HG03432 (cell line): ENCODE measurements around the gene NTSR1.

Source experiments
- ATAC-seq: cut with Tn5 transposase; IDR thresholded peaks from one replicate; pipeline ENCODE4 v1.9.1; 2021; ENCODE audit warnings: mild to moderate bottlenecking, moderate library complexity; ENCODE audit not compliant: unreplicated experiment

The NTSR1 gene

DNA sequence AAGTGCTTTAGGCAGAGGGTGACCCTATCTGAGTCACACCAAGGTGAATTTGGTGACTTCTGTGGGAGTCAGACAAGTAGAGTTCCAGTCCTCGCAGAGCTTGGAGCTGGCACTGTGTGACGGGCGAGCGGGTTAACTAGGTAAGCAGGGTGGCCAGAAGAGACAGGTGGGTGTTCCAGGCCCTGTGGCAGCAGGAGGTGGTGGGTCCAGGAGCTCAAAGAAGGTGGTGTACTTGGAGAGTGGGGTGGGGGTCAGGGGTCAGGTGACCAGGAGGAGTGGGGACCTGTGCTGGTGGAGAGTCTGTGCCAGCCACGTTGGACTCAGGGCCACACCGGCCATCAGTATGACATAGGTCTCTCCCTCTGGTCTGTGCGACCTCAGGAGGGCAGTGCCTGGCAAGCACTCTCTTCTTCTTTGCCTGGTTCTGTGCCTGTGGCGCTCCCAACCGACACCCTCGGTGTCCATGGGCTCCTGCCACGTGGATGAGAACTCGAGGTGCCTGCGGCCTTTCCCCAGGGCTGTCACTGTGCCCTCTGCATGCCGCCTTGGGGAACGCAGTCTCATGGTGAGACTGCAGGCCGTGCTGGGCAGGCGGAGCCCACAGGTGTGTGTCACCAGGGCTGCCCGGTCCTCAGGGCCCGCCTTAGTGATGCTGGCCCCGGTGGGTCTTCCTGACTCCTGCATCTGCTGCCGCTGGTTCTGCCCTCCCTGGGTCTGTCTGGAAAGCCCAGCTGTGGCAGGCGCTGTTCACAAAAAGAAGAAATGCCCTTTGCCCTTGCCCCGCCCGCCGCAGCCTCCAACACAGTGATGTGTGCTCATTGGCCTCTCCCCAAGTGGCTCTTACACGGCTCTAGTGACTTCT, 89.3 kb downstream of the NTSR1 start:
- ATAC-seq = no peak

DNA sequence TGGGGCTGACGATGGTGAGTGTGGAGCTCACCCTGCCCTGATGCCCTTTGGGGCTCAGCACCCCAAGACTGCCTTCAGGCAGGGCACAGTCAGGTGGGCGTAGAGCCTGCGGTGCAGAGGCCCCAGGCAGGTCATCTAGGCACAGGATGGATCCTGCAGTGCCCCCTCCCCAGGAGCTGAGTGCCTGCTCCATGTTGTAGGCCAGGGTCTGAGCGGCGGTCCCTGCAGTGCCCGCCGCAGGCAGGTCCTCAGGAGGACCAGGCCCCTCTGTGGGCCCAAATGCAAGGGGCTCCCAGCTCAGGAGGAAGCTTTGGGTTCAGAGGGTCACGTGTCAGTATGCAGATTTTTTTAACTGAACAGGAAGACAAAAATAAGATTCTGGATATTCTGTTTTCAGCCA, 90.4 kb downstream of the NTSR1 start:
- no peak for ATAC-seq

DNA sequence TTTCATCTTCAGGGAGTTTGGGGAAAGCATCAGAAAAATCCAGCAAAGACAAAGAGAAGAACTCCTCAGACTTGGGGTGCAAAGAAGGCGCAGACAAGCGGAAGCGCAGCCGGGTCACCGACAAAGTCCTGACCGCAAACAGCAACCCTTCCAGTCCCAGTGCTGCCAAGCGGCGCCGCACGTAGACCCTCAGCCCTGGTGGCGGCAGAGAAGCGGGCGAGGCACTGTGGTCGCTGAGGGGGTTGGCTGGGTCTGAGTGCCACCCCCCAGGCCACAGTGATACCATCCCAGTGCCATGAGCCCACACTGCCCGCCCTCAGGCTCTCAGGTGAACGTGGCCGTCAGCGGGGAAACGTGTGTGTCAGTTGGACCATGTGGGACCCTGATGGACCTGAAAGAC, 90.8 kb downstream of the NTSR1 start:
- no peak for ATAC-seq

DNA sequence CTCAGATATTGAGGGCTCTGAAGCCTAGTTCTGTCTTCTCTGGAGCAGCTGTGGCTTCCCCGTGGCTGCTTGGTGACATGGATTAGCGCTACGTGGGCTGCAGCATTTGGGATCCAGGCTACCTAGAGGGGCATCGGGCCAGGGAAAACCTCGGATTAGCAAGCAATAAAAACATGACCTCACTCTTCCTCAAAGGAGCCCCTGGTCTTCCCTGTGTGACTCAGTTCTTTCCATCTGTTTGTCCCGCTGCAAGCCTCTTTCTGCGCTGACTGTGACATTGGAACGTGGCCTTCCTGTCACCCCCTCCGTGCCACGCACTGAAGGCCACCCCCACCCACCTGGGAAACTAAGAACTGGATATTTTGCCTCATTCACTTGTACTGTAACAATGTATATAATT, 91.2 kb downstream of the NTSR1 start:
- no peak for ATAC-seq

DNA sequence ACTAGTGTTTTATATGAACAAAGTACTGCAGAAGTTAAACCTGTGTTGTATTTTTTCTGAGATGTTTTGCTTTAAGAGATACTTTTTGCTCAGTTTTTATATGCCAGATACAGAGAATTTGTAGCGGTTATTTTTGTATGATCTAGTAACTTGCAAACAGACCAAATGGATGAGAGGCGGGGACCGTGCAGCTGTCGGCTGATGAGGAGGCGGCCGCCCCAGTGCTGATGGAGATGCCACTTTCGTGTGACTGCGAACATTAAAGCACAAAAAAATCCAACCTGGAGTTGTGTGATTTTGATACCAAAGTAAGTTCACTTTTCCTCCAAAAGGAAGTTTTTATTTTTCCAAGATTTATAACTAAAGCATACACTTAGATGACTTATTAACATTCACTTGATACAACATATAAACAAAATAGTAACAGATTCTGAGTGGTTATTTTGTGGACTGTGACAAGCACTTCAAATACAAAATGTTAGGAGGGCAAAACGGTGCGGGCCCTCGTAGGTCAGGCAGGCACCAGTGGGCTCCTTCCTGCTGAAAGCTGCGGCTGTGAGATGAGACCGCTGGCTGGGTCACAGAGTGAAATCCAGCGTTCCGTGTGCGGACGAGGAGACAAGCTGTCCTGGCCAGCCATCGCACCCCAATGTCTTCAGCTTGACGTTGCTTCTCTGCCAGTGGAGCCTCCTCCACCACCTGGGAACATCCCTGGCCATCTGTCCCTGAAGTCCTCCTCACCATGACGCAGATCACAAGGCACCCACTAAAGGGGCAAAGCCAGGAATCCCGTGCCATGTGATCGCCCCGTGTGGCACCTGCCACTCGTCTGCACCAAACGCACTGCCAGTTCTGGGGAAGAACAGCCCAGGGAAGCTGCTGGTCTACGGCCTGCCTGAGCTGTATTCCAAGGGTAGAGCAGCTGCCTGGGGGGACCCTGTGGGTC, 92.0 kb downstream of the NTSR1 start:
- no peak for ATAC-seq

DNA sequence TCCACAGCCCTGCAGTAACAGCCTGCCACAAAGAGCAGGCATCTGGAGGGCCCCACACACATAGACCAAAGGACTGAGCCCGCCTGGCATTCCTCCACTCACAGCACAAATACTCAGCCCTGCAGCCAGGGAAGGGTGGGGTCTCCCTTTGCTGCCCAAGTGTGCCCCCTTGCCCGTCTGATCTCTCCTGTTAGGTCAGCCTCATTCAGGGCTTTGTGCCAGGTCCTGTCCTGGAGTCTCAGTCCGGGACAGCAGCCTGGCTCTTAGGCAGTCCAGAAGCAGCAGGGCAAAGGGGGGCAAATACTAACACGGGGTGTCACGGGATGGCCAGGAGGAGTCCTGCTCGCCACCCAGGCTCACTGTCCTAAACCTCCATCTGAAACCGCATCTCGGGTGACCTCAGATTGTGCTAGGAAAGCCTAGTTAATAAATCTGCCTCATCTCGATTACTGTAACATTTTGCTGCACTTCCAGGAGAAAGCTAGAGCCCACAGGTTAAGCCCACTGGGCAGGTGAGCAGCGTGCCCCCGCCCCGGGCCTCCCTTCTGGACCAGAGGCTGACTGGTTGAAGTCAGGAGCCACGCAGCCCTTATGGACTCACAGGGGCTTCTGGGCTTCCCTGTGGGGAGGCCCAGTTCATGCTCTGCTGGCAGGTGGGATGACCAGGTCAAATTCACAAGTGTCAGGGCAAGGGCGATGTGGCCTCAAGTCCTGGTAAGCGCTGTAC, 92.8 kb downstream of the NTSR1 start:
- no peak for ATAC-seq

DNA sequence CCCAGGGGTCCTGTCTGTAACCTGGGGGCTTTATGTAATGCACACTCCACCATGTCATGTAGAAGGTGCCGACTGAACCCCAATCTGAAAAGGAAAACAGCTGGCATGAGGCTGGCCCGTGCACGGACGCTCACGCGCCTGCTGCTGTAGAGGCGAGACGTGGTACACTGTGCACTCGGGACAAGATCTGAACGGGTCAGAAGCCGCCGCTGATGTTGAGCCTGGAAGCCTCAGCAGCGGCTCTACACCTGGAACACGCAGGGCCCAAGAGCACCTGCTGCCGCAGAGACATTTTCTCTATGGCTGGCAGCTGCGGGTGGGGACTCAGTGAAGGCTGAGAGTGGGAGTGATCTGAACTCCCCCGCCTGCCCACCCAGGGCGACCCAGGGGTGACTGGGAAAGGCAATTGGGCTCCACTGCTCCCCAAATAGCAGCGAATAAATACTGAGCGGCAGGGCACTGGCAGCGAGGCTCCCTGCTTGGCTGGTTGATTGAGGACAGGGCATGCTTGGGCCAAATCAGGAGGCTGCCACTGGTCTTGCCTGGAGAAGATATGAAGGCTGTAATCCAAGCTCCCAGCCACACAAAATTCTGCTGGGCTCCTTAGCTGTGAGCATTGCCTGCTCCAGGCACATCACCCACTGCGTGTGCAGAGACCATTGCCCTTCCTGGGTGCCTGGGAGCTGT, 93.5 kb downstream of the NTSR1 start:
- ATAC-seq = no peak

DNA sequence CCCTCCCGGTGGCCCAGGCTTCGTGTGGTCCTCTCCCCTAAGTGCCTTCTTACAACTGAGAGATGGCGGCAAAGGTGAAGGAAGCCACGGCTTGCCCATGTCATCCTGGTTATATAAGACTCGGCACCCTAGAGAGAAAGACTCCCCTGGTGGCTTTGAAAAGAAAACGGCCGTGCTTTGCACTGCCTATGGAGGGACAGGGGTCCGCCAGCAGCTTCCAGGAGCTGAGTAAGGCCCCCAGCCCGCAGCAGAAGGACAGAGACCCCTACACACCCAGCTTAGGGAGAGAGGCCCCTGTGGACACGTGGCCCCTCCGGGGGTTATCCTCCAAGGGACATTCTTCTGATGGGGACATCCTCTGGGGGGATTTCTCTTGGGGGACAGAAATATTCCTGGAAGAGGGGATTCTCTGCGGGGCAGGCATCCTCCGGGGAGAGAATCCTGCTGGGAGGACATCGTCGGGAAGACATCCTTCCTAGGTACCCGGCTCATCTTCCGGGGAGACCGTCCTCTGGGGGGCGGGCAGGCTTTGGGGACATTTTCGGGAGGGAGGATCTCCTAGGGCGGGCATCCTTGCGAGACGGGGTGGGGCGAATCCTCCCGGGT, 95.5 kb downstream of the NTSR1 start:
- peak; percentile 20 for ATAC-seq

DNA sequence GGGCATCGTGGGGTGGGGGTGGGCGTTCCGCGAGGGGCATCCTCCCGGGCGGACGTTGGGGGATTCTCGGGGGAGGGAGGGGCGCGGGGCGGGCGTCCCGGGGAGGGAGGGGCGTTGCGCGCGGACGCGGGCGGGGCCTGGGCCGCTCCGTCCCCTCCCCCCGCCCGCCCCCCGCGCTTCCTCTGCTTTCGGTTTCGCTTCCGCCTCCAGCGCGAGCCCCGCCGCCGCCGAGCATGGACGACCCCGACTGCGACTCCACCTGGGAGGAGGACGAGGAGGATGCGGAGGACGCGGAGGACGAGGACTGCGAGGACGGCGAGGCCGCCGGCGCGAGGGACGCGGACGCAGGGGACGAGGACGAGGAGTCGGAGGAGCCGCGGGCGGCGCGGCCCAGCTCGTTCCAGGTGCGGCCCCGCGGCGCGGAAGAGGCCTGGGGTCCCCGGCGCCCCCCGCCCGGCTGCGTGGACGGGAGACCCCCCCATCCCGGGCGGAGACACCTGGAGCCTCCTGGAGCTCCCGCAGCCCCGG, 96.1 kb downstream of the NTSR1 start, which contains the start of gene OGFR:
Gene OGFR, plus strand, starts transcription at position 209 of the 528 bp plus-strand sequence. Its CDS starts 25 bp downstream, at position 234.
- ATAC-seq = peak; percentile 60

DNA sequence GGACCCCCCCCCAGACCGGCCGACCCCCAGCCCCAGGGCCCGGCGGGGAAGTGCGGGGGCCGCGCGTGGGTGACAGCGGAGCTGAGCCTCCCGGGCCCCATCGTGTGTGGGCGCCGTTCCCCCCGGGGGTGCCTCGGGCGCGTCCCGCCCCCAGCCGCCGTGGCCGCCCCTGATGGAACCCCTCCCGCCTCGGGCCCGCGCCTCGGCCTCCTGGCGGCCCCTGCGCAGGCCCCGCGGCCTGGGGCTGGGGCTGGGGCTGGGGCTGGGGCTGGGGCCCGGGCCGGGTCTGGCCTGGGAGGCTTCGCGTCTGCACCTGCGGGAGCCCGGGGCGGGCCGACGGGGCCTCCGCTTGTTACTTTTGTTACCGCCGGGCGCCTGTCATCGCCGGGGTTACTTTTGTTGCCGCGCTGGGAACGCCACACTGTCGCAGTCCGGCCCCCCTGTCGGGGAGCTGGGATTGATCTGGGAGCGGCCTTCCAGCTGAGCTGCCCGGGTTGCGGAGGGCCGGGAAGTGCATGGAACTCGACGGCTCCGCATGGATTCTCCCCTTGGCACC, 96.6 kb downstream of the NTSR1 start:
- peak; percentile 34 for ATAC-seq

DNA sequence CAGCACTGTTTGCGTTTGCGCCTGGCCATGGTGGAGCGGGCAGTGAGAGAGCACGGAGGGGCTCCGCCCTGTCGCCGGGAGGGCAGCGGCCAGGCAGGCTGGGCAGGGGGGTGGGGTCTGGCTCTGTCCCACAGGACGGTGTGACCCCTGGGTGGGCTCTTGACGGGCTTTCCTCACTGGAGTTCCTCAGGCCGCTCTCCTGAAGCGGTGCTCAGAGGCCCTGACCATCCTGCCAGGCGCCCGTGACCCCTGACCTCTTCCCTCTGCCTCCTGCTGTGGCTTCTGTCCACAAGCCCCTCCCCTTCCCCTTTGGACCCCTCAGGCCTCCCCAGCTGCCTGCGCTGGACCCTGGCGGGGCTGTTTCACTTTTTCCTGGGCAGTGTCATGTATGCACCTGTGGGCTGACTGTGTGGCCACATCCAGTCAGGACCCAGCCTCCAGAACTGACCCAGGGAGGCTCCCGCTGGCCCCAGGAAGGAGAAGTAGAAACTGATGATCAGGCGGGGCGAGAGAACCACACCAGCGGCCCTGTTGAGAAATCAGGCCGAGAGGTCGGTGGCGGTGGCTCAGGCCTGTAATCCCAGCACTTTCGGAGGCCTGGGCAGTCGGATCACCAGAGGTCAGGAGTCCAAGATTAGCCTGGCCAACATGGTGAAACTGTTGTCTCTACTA, 97.2 kb downstream of the NTSR1 start:
- ATAC-seq = peak; percentile 4

DNA sequence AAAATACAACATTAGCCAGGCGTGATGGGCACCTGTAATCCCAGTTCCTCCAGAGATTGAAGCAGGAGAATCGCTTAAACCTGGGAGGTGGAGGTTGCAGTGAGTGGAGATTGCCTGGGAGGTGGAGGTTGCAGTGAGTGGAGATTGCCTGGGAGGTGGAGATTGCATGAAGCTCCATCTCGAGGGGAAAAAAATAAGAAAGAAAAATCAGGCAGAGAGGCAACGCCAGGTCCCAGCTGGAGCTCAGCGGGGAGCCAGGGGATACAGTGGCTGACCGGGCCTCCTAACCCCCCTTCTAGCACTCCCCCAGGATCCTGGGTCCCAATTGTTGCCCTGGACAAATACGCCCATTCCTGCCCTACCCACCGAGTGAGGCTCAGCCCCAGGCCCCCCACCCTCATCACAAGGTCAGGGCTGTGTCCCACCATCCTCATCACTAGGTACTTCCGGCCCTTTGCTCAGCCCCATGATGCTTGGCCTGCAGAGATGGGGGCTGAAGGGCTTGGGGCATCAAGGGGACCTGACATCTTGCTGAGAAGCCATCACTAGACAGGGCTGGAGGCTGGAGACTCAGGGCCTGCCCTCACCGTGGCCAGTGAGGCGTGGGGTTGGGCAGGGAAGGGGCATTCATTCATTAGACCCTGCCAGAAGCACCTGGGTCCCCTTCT, 97.9 kb downstream of the NTSR1 start:
- ATAC-seq = no peak

DNA sequence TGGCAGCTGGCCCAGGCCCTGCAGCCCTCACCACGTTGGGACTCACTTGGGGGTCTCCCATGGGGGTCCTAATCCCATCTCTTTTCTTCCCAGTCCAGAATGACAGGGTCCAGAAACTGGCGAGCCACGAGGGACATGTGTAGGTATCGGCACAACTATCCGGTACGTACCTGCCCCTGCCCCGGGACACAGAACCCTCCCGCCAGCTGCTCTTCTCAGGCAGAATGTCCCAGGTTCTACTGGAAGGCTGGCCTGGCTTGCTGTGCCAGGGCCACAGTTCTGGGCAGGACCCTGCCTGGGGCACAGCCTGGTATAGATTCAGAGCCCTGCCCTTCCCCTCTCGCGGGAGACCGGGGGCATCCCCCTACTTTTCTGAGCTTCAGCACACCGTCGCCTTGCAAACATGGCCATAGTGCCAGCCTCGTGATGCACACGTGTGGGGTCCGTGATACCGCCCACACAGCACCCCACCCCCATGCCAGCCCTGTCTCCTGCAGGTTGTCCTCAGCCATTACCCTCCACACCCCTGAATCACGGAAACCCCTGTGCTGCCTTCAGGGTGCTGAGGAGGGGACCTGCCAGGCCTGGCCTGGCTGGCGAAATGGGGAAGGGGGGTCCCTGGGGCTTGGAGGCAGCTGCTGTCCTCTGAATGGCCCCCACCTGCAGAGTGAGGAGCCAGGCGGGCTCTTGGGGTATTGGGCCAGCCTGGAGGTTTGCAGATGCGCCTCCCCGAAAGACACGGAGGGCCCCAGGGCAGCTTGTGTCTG, 99.0 kb downstream of the NTSR1 start:
- no peak for ATAC-seq

DNA sequence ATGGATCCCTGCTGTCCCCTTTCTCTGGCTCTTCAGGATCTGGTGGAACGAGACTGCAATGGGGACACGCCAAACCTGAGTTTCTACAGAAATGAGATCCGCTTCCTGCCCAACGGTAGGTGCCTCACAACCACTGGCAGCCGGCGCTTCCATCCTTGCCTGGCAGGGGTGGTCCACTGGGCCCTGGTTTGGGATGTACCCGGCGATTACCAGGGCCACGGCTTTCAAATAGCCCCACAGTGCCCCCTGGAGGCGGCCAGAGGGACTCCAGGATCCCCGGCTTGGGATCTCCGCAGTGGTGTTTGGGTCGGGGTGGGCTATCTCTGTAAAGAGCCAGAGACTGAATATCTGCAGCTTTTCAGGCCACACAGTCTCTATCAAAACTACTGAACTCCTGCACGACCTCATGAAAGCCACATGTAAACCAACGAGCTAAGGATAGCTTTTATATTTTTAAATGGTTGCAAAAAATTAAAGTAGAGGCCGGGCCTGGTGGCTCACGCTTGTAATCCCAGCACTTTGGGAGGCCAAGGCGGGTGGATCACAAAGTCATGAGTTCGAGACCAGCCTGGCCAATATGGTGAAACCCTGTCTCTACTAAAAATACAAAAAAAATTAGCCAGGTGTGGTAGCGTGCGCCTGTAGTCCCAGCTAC, 99.7 kb downstream of the NTSR1 start:
- no peak for ATAC-seq

DNA sequence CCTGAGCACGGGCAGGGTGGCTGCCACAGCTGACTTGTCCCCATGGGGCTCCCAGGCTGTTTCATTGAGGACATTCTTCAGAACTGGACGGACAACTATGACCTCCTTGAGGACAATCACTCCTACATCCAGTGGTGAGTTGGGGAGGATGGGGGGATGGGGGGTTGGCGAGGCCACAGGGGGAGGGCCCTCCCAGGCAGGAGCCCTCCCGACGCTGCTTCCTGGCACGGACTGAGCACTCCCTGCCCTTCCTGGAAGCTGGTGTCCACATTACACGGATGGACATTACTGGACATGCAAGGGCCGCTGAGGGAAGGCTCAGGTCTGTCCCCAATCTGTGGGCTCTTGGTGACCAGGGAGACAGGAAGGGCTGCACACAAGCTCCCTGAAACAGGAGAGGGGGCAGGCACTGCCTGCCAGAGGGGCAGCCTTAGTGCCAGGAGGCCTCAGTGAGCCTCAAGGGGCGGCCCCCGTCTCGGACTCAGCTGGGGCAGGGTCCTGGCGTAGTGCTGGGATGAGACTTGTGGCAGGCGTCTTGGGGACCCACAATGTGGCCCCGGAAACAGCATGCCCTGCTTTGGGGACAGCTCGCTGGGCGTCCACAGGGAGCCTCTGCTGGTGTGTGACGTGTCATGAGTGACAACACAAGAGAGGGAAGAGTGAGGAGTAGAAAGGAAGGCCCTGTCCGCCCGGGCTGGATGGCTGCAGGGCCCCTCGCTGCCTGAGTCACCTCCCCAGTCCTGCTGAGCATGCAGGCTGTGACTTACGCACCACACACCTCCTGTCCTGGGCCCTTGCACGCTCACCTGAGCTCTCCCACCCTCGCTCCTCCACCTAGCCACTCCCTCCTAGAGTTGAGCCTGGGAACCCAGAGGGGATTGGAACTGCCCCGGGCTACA, 101.1 kb downstream of the NTSR1 start:
- no peak for ATAC-seq

DNA sequence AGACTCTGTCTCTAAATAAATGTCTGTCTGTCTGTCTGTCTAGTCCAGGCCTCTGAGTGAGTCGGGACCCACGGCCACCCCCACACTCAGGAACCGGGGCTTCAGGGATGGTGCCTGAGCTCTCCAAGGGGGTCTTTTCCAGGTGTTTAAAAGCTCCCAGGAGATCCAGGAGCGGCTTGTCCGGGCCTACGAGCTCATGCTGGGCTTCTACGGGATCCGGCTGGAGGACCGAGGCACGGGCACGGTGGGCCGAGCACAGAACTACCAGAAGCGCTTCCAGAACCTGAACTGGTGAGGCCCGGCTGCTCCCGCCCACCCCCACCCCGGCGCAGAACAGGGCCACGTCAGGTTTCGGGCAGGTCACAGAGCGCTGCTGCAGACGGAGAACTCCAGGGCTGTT, 102.7 kb downstream of the NTSR1 start:
- no peak for ATAC-seq
